Peyer's patch (tissue), 4 donors: ENCODE results near the gene TMEM140. TPM values are rescaled to one million over a fixed set of nuclear protein-coding genes. Genes with fewer than 3 reads are reported as not detected.
"Not testable (repeated sequence)": the region's sequence is repeated elsewhere in the genome, so short reads cannot be mapped to it uniquely, and the experiment has no call there.

Experiments used
- DNase-seq, 3 donors: peaks; one replicate each; pipeline ENCODE4 v3.0.0-alpha.2; 2017 to 2019
- H3K27ac ChIP-seq, 4 donors: fragments of 200-600 bp; sonication (generic); one replicate each; pipeline ENCODE4 v1.5.1; 2016 to 2019
- H3K27me3 ChIP-seq, 2 donors: fragments of 200-600 bp; sonication (generic); one replicate each; pipeline ENCODE4 v1.5.1; 2019
- H3K36me3 ChIP-seq, 3 donors: fragments of 200-600 bp; sonication (generic); one replicate each; pipeline ENCODE4 v1.5.1; 2016 to 2019
- H3K4me1 ChIP-seq, 4 donors: fragments of 200-600 bp; sonication (generic); one replicate each; pipeline ENCODE4 v1.5.1; 2016 to 2019
- H3K4me3 ChIP-seq, 4 donors: fragments of 200-600 bp; sonication (generic); 1 replicate in 3 of 4; 2 replicates in 1 of 4; pipeline ENCODE4 v1.5.1; 2016 to 2019; ENCODE audit warnings: mild to moderate bottlenecking in 1 of 4
- H3K9me3 ChIP-seq, 4 donors: fragments of 200-600 bp; sonication (generic); one replicate each; pipeline ENCODE4 v1.5.1; 2016 to 2019; ENCODE audit warnings: mild to moderate bottlenecking in 1 of 4
- CTCF ChIP-seq, 6 experiments: fragments of 450-650 bp in 4 of 6; fragments of 200-600 bp in 2 of 6; sonication (generic) in 1 of 6; IDR thresholded peaks; one replicate each; pipeline ENCODE4 v1.5.1; 2017 to 2019; ENCODE audit warnings: antibody characterized with exemption in 6 of 6, mild to moderate bottlenecking in 3 of 6, moderate library complexity in 1 of 6
- POLR2A ChIP-seq, 2 donors: fragments of 450-650 bp; IDR thresholded peaks; one replicate each; pipeline ENCODE4 v1.5.1; 2017; ENCODE audit warnings: antibody characterized with exemption in 2 of 2, mild to moderate bottlenecking in 2 of 2, moderate library complexity in 2 of 2
- total RNA-seq, 4 donors: library from RNA; depleted of rRNA; stranded (reverse); fragments of >200 nt; gene quantifications; one replicate each; pipeline ENCODE4 v1.1.0, GENCODE V29; 2016

Gene TMEM140
- total RNA-seq, 4 donors from 2014 or later: 33.4 to 39.6 (median 36.5) TPM

DNA sequence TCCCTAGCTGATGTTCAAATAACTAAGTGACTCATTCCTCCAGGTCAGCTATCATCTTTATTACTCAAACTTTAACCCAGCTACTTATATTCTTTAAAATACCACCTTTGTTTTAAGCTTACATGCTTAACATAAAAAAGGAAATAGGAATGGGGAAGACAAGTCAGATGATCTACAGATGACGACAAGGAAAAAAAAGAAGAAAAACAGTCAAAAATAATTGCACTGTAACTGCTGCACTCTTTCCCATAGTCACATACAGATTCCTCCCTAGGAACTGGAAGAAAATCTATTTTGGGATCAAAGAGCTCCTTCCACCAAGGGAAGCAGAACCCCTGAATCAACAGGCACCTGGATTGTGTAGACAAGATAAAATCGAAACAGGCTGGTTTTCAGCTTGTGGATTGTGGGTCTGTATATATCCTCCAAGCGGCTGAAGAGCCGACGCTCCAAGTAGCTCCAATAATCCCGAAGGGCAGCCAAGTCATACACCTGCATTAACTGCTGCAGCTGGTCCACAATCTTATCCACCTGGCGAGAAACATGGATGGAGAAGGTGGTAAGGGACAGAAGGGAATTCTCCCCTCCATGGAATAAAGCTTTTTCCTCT, 61.5 kb downstream of the TMEM140 start:
- H3K36me3 ChIP-seq: peaks cover 0 to 12% (median 0%) of the 10 kb centered on the region in 3 donors
- no peak for TF ChIP-seq POLR2A (IDR thresholded peaks at IDR 0.05)
- H3K4me3 ChIP-seq: no peak overlapping the region
- no peak overlapping the region for H3K27ac ChIP-seq
- DNase-seq: no peak
- no peaks in the 10 kb centered on the region for H3K9me3 ChIP-seq
- H3K27me3 ChIP-seq: no peaks in the 10 kb centered on the region
- H3K4me1 ChIP-seq: peaks cover 0 to 22% (median 1%) of the 10 kb centered on the region in 4 donors

DNA sequence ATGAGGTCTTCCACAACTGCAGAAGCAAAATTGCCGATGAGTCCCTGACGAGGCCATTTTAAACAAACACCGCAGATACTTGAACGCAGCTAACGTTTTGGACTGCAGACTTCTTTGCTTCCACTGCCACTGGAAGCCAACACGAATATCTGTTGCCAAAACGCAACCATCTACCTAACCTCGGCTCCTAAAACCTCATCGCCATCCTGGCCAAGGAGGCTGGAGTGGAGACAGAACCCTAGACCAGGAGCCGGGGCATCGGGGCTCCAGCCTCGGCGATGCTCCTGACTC, 63.0 kb downstream of the TMEM140 start:
- H3K27me3 ChIP-seq: no peaks in the 10 kb centered on the region
- peak overlapping the region; percentile 60 to 87 (median 74) for H3K4me3 ChIP-seq
- no peaks in the 10 kb centered on the region for H3K9me3 ChIP-seq
- peak in 1 of 3 donors; percentile 29 for DNase-seq
- TF ChIP-seq CTCF (IDR thresholded peaks at IDR 0.05): no peak
- TF ChIP-seq POLR2A (IDR thresholded peaks at IDR 0.05): no peak
- H3K4me1 ChIP-seq: peaks cover 0 to 22% (median 1%) of the 10 kb centered on the region in 4 donors
- peak overlapping the region; percentile 67 to 90 (median 83) for H3K27ac ChIP-seq
- H3K36me3 ChIP-seq: peaks cover 0 to 3% (median 0%) of the 10 kb centered on the region in 3 donors

- Histone ChIP-seq H3K9me3 (no peaks in the 10 kb centered on the region), H3K4me1 (peaks cover 0 to 22% (median 1%) of the 10 kb centered on the region in 4 donors), H3K27me3 (no peaks in the 10 kb centered on the region), H3K27ac (peak within 1 kb of the TSS; percentile 67 to 90 (median 83)), H3K36me3 (no peaks in the 10 kb centered on the region), H3K4me3 (peak within 1 kb of the TSS; percentile 60 to 87 (median 74))
- peak; percentile 94 to 99 (median 98) for DNase-seq
- TF ChIP-seq CTCF (IDR thresholded peaks at IDR 0.05) (peak in 1 of 6 experiments; percentile 17), POLR2A (IDR thresholded peaks at IDR 0.05) (peak; percentile 38 to 78)
Measured at GRCh38 chr7:135211179-135211945, 63.5 kb downstream of the TMEM140 start, which contains the start of gene WDR91. WDR91 (minus strand) TSS chr7:135211526; CDS start chr7:135211502, 24 bp downstream.

DNA sequence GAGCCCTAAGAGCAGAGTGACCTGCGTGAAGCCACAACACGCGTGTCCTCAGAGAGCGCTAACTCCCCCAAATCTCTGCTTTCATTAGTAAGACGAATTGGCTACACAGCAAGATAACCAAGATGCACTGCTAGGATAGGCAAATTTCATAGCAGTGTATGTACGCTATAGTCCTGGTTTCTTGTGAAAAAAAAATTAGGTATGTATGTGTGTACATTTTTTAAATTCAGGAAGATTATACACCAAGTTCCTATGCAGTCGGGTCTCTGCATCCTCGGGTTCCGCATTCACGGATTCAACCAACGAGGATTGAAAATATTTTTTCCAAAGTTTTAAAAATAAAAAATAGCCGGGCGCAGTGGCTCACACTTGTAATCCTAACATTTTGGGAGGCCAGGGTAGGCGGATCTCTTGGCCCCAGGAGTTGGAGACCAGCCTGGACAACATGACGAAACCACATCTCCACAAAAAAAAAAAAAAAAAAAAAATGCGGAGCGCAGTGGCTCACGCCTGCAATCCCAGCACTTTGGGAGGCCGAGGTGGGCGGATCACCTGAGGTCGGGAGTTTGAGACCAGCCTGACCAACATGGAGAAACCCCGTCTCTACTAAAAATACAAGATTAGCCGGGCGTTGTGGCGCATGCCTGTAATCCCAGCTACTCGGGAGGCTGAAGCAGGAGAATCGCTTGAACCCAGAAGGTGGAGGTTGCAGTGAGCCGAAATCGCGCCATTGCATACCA, 64.2 kb downstream of the TMEM140 start:
- peaks cover 0 to 22% (median 1%) of the 10 kb centered on the region in 4 donors for H3K4me1 ChIP-seq
- not testable (repeated sequence) for H3K36me3 ChIP-seq, H3K9me3 ChIP-seq, H3K27me3 ChIP-seq
- DNase-seq: peak in 1 of 3 donors; percentile 22
- peak overlapping the region; percentile 67 to 90 (median 83) for H3K27ac ChIP-seq
- peak overlapping the region; percentile 60 to 87 (median 74) for H3K4me3 ChIP-seq

DNA sequence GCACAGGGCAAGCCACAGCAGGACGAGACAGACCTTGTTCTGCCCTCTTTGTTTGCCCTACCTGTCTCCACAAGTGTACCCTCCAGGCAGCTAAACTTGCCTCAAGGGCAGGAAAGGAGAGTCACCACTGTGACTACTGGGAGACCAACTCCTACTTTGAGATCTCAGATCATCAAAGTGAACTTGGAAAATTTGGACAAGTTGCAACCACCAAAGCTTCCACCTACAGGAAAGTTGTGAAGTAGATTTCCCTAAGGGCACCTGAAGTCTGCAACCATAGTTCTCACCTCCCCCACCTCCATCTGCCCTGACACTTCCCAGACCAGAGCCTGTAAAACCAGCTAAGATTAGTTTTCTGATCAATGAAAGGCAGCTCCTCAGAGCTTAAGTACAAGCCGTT, 66.0 kb downstream of the TMEM140 start:
- Histone ChIP-seq H3K4me3 (no peak overlapping the region), H3K27ac (no peak overlapping the region), H3K36me3 (no peaks in the 10 kb centered on the region), H3K4me1 (peaks cover 0 to 16% (median 1%) of the 10 kb centered on the region in 4 donors), H3K9me3 (no peaks in the 10 kb centered on the region), H3K27me3 (no peaks in the 10 kb centered on the region)
- TF ChIP-seq POLR2A (IDR thresholded peaks at IDR 0.05): no peak
- no peak for TF ChIP-seq CTCF (IDR thresholded peaks at IDR 0.05)
- no peak for DNase-seq

- Histone ChIP-seq H3K27ac (no peak overlapping the region), H3K4me3 (no peak overlapping the region), H3K9me3 (no peaks in the 10 kb centered on the region), H3K36me3 (no peaks in the 10 kb centered on the region), H3K4me1 (peaks cover 0 to 5% (median 1%) of the 10 kb centered on the region in 4 donors), H3K27me3 (no peaks in the 10 kb centered on the region)
- DNase-seq: no peak
- TF ChIP-seq CTCF (IDR thresholded peaks at IDR 0.05): no peak
- no peak for TF ChIP-seq POLR2A (IDR thresholded peaks at IDR 0.05)
Measured at GRCh38 chr7:135215180-135215579, 67.3 kb downstream of the TMEM140 start.
